Sigmoid colon (tissue), 7 donors: Measurements from ENCODE around the gene WRAP73. TPM values are rescaled to one million over a fixed set of nuclear protein-coding genes. Genes with fewer than 3 reads are reported as not detected.

ENCODE experiments used
- DNase-seq: peaks from one replicate; pipeline ENCODE4 v3.0.0-alpha.2; 2019
- H3K27ac ChIP-seq, 4 donors: fragments of 200-600 bp; sonication (generic); one replicate each; pipeline ENCODE4 v1.5.1; 2016 to 2019; ENCODE audit warnings: mild to moderate bottlenecking in 1 of 4
- H3K27me3 ChIP-seq, 3 donors: fragments of 200-600 bp; sonication (generic); one replicate each; pipeline ENCODE4 v1.5.1; 2019; ENCODE audit warnings: mild to moderate bottlenecking in 1 of 3
- H3K36me3 ChIP-seq, 4 donors: fragments of 200-600 bp; sonication (generic); one replicate each; pipeline ENCODE4 v1.5.1; 2016 to 2019
- H3K4me1 ChIP-seq, 4 donors: fragments of 200-600 bp; sonication (generic); one replicate each; pipeline ENCODE4 v1.5.1; 2017 to 2019
- H3K4me3 ChIP-seq, 4 donors: fragments of 200-600 bp; sonication (generic); one replicate each; pipeline ENCODE4 v1.5.1; 2017 to 2019; ENCODE audit warnings: mild to moderate bottlenecking in 2 of 4, moderate library complexity in 1 of 4
- H3K9me3 ChIP-seq, 4 donors: fragments of 200-600 bp in 3 of 4; sonication (generic) in 3 of 4; one replicate each; pipeline versions ENCODE4 v1.5.1 to v1.6.1; 2013 to 2019
- CTCF ChIP-seq, 4 experiments: fragments of 450-650 bp in 3 of 4; fragments of 200-600 bp in 1 of 4; IDR thresholded peaks; one replicate each; pipeline ENCODE4 v1.5.1; 2016 to 2019; ENCODE audit warnings: antibody characterized with exemption in 4 of 4, mild to moderate bottlenecking in 3 of 4, moderate library complexity in 2 of 4
- EP300 ChIP-seq, 4 donors: sonication (generic); formaldehyde crosslinking; IDR thresholded peaks; one replicate each; pipeline ENCODE4 v1.6.1; 2017; ENCODE audit warnings: antibody characterized with exemption in 4 of 4
- POLR2A ChIP-seq, 2 donors: fragments of 450-650 bp; IDR thresholded peaks; one replicate each; pipeline ENCODE4 v1.6.1; 2016; ENCODE audit warnings: antibody characterized with exemption in 2 of 2, mild to moderate bottlenecking in 2 of 2, moderate library complexity in 2 of 2
- POLR2AphosphoS5 ChIP-seq, 4 donors: sonication (generic); formaldehyde crosslinking; IDR thresholded peaks; one replicate each; pipeline ENCODE4 v1.6.1; 2017; ENCODE audit warnings: antibody characterized with exemption in 4 of 4
- WGBS, 2 donors: extraction: QIAGEN DNeasy Blood & Tissue Kit; methylation state at CpG; one replicate each; pipeline ENCODE4 v1.1.7; 2013; 5-methylcytosine and 5-hydroxymethylcytosine counted together
- intact Hi-C: fragments of 100-400 bp; cut with DNase I; formaldehyde crosslinking; loops from one replicate; pipeline ENCODE4 v1.15.1; 2023
- polyA plus RNA-seq, 3 donors: library from polyadenylated mRNA; stranded (reverse); fragments of 200-250 nt; gene quantifications; one replicate each; pipeline ENCODE4 v1.2.3, GENCODE V29; 2013
- total RNA-seq, 4 donors: library from RNA; depleted of rRNA; stranded (reverse); fragments of >200 nt; gene quantifications; one replicate each; pipeline ENCODE4 v1.1.0, GENCODE V29; 2016
- donor health status: healthy with polysubstance abuse.
- donor health status: Bipolar disorder and iron deficiency.
- donor health status: healthy.

WRAP73 gene
- total and polyA plus RNA-seq, 7 donors = 11.4 to 24.2 (median 17.2) TPM

- Histone ChIP-seq H3K4me1 (peaks cover 0 to 7% (median 5%) of the 10 kb centered on the region in 4 donors), H3K27me3 (peaks cover 0 to 32% (median 0%) of the 10 kb centered on the region in 3 donors), H3K27ac (no peak overlapping the region), H3K4me3 (no peak overlapping the region), H3K9me3 (no peaks in the 10 kb centered on the region), H3K36me3 (no peaks in the 10 kb centered on the region)
- intact Hi-C loops = no loop called here
- TF ChIP-seq CTCF (IDR thresholded peaks at IDR 0.05) (no peak), POLR2AphosphoS5 (IDR thresholded peaks at IDR 0.05) (no peak), EP300 (IDR thresholded peaks at IDR 0.05) (no peak), POLR2A (IDR thresholded peaks at IDR 0.05) (no peak)
- no peak for DNase-seq
- WGBS, 2 donors = 78 to 85% methylated on average over 24 of the region's 24 CpGs
These were observed 41.7 kb upstream of the WRAP73 start for GRCh38 chr1:3691421-3692204.

- peaks cover 0 to 2% (median under 1%) of the 10 kb centered on the region in 4 donors for H3K4me1 ChIP-seq
- WGBS, 2 donors = 92 to 95% methylated on average over 50 of the region's 50 CpGs
- no peak for DNase-seq
- H3K27me3 ChIP-seq = peaks cover 0 to 26% (median 0%) of the 10 kb centered on the region in 3 donors
- intact Hi-C loops = no loop called here
- no peaks in the 10 kb centered on the region for H3K36me3 ChIP-seq
- H3K27ac ChIP-seq = no peak overlapping the region
- no peaks in the 10 kb centered on the region for H3K9me3 ChIP-seq
- H3K4me3 ChIP-seq = no peak overlapping the region
- TF ChIP-seq CTCF (IDR thresholded peaks at IDR 0.05) = no peak
- no peak for TF ChIP-seq POLR2AphosphoS5 (IDR thresholded peaks at IDR 0.05)
- no peak for TF ChIP-seq POLR2A (IDR thresholded peaks at IDR 0.05)
- TF ChIP-seq EP300 (IDR thresholded peaks at IDR 0.05) = no peak
These were observed 40.6 kb upstream of the WRAP73 start for GRCh38 chr1:3690282-3691065.

GRCh38 chr1:3689138-3689750 is 39.3 kb upstream of the WRAP73 start:
- H3K27me3 ChIP-seq = peaks cover 0 to 31% (median 12%) of the 10 kb centered on the region in 3 donors
- intact Hi-C loops = no loop called here
- no peaks in the 10 kb centered on the region for H3K9me3 ChIP-seq
- 49 to 54% methylated on average over 19 of the region's 19 CpGs for WGBS, 2 donors
- no peak overlapping the region for H3K4me3 ChIP-seq
- H3K4me1 ChIP-seq = peaks cover 0 to 2% (median under 1%) of the 10 kb centered on the region in 4 donors
- TF ChIP-seq CTCF (IDR thresholded peaks at IDR 0.05) = no peak
- TF ChIP-seq POLR2A (IDR thresholded peaks at IDR 0.05) = no peak
- no peak for TF ChIP-seq POLR2AphosphoS5 (IDR thresholded peaks at IDR 0.05)
- TF ChIP-seq EP300 (IDR thresholded peaks at IDR 0.05) = no peak
- H3K27ac ChIP-seq = no peak overlapping the region
- DNase-seq = no peak
- H3K36me3 ChIP-seq = no peaks in the 10 kb centered on the region

- peaks cover 0 to 38% (median 18%) of the 10 kb centered on the region in 3 donors for H3K27me3 ChIP-seq
- no peak overlapping the region for H3K27ac ChIP-seq
- DNase-seq = no peak
- TF ChIP-seq POLR2AphosphoS5 (IDR thresholded peaks at IDR 0.05) = no peak
- TF ChIP-seq EP300 (IDR thresholded peaks at IDR 0.05) = no peak
- no peak for TF ChIP-seq CTCF (IDR thresholded peaks at IDR 0.05)
- no peak for TF ChIP-seq POLR2A (IDR thresholded peaks at IDR 0.05)
- no peaks in the 10 kb centered on the region for H3K9me3 ChIP-seq
- no peaks in the 10 kb centered on the region for H3K36me3 ChIP-seq
- WGBS, 2 donors = 50 to 65% methylated on average over 29 of the region's 29 CpGs
- intact Hi-C loops = no loop called here
- peaks cover 0 to 5% (median 2%) of the 10 kb centered on the region in 4 donors for H3K4me1 ChIP-seq
- no peak overlapping the region for H3K4me3 ChIP-seq
These were observed 38.6 kb upstream of the WRAP73 start for GRCh38 chr1:3688356-3689137.
